ENCODE measurements around the gene TMEM229B. TPM values are rescaled to one million over a fixed set of nuclear protein-coding genes. Genes with fewer than 3 reads are reported as not detected.
A peak's percentile ranks its signal among the peaks of the same experiment; 100 is the strongest.
"Not testable (repeated sequence)": the region's sequence is repeated elsewhere in the genome, so short reads cannot be mapped to it uniquely, and the experiment has no call there.

TMEM229B gene
- total and polyA plus RNA-seq, 4 donors = 0.28 to 4.8 (median 2.3) TPM

- Histone ChIP-seq H3K27me3 (ENCODE audit: control insufficient read depth in 1 of 2, insufficient read depth in 2 of 2, low read length in 1 of 2) (no peaks in the 10 kb centered on the region), H3K4me3 (ENCODE audit: low read length in 2 of 2) (no peak overlapping the region), H3K9me3 (ENCODE audit: control insufficient read depth, low read length) (no peaks in the 10 kb centered on the region), H3K36me3 (ENCODE audit: control insufficient read depth in 1 of 2, insufficient read depth in 2 of 2, low read length in 1 of 2) (no peaks in the 10 kb centered on the region), H3K27ac (ENCODE audit: low read depth in 1 of 2, low read length in 2 of 2) (no peak overlapping the region), H3K4me1 (ENCODE audit: control insufficient read depth in 1 of 2, insufficient read depth in 2 of 2, low read length in 2 of 2) (no peaks in the 10 kb centered on the region)
- ATAC-seq (ENCODE audit: low FRiP score) = no peak
- 6 to 12% methylated on average over 6 of the region's 6 CpGs for WGBS, 2 donors
- intact Hi-C loops (cut with DNase I) = no loop called here
- DNase-seq = peak in 1 of 2 donors; percentile 57
Observed at GRCh38 chr14:67457782-67458181, 30.7 kb downstream of the TMEM229B start.

- ATAC-seq (ENCODE audit: low FRiP score) = no peak
- Histone ChIP-seq H3K36me3 (ENCODE audit: control insufficient read depth in 1 of 2, insufficient read depth in 2 of 2, low read length in 1 of 2) (no peaks in the 10 kb centered on the region), H3K9me3 (ENCODE audit: control insufficient read depth, low read length) (no peaks in the 10 kb centered on the region), H3K27ac (ENCODE audit: low read depth in 1 of 2, low read length in 2 of 2) (no peak overlapping the region), H3K4me1 (ENCODE audit: control insufficient read depth in 1 of 2, insufficient read depth in 2 of 2, low read length in 2 of 2) (no peaks in the 10 kb centered on the region), H3K4me3 (ENCODE audit: low read length in 2 of 2) (no peak overlapping the region), H3K27me3 (ENCODE audit: control insufficient read depth in 1 of 2, insufficient read depth in 2 of 2, low read length in 1 of 2) (no peaks in the 10 kb centered on the region)
- intact Hi-C loops (cut with DNase I) = no loop called here
- WGBS, 2 donors = 86 to 93% methylated on average over 5 of the region's 5 CpGs
- DNase-seq = no peak
Observed at GRCh38 chr14:67456732-67457131, 31.8 kb downstream of the TMEM229B start.

- Histone ChIP-seq H3K4me1 (ENCODE audit: control insufficient read depth in 1 of 2, insufficient read depth in 2 of 2, low read length in 2 of 2) (no peaks in the 10 kb centered on the region), H3K27me3 (ENCODE audit: control insufficient read depth in 1 of 2, insufficient read depth in 2 of 2, low read length in 1 of 2) (no peaks in the 10 kb centered on the region), H3K27ac (ENCODE audit: low read depth in 1 of 2, low read length in 2 of 2) (no peak overlapping the region), H3K4me3 (ENCODE audit: low read length in 2 of 2) (no peak overlapping the region), H3K9me3 (ENCODE audit: control insufficient read depth, low read length) (no peaks in the 10 kb centered on the region), H3K36me3 (ENCODE audit: control insufficient read depth in 1 of 2, insufficient read depth in 2 of 2, low read length in 1 of 2) (no peaks in the 10 kb centered on the region)
- 85% methylated on average over 5 of the region's 5 CpGs for WGBS, 2 donors
- intact Hi-C loops (cut with DNase I) = no loop called here
- no peak for ATAC-seq (ENCODE audit: low FRiP score)
- peak in 1 of 2 donors; percentile 34 for DNase-seq
Observed at GRCh38 chr14:67453575-67454300, 34.8 kb downstream of the TMEM229B start.

- ATAC-seq (ENCODE audit: low FRiP score); H3K36me3 ChIP-seq (ENCODE audit: control insufficient read depth in 1 of 2, insufficient read depth in 2 of 2, low read length in 1 of 2); H3K9me3 ChIP-seq (ENCODE audit: control insufficient read depth, low read length); H3K4me3 ChIP-seq (ENCODE audit: low read length in 2 of 2); DNase-seq; intact Hi-C loops (cut with DNase I); H3K27me3 ChIP-seq (ENCODE audit: control insufficient read depth in 1 of 2, insufficient read depth in 2 of 2, low read length in 1 of 2); H3K27ac ChIP-seq (ENCODE audit: low read depth in 1 of 2, low read length in 2 of 2); H3K4me1 ChIP-seq (ENCODE audit: control insufficient read depth in 1 of 2, insufficient read depth in 2 of 2, low read length in 2 of 2): not testable (repeated sequence)
- 86 to 88% methylated on average over 6 of the region's 6 CpGs for WGBS, 2 donors
Observed at GRCh38 chr14:67451667-67452066, 36.9 kb downstream of the TMEM229B start.

- intact Hi-C loops (cut with DNase I) = no loop called here
- no peak overlapping the region for H3K27ac ChIP-seq (ENCODE audit: low read depth in 1 of 2, low read length in 2 of 2)
- no peaks in the 10 kb centered on the region for H3K4me1 ChIP-seq (ENCODE audit: control insufficient read depth in 1 of 2, insufficient read depth in 2 of 2, low read length in 2 of 2)
- H3K36me3 ChIP-seq (ENCODE audit: control insufficient read depth in 1 of 2, insufficient read depth in 2 of 2, low read length in 1 of 2) = no peaks in the 10 kb centered on the region
- DNase-seq (peak in 1 of 2 donors; percentile 17), ATAC-seq (ENCODE audit: low FRiP score) (no peak)
- no peaks in the 10 kb centered on the region for H3K27me3 ChIP-seq (ENCODE audit: control insufficient read depth in 1 of 2, insufficient read depth in 2 of 2, low read length in 1 of 2)
- H3K4me3 ChIP-seq (ENCODE audit: low read length in 2 of 2) = no peak overlapping the region
- no peaks in the 10 kb centered on the region for H3K9me3 ChIP-seq (ENCODE audit: control insufficient read depth, low read length)
- WGBS, 2 donors = 78 to 88% methylated on average over 2 of the region's 2 CpGs
Observed at GRCh38 chr14:67449096-67449495, 39.4 kb downstream of the TMEM229B start.

- Histone ChIP-seq H3K4me1 (ENCODE audit: control insufficient read depth in 1 of 2, insufficient read depth in 2 of 2, low read length in 2 of 2) (no peaks in the 10 kb centered on the region), H3K4me3 (ENCODE audit: low read length in 2 of 2) (no peak overlapping the region), H3K27ac (ENCODE audit: low read depth in 1 of 2, low read length in 2 of 2) (no peak overlapping the region), H3K9me3 (ENCODE audit: control insufficient read depth, low read length) (no peaks in the 10 kb centered on the region), H3K27me3 (ENCODE audit: control insufficient read depth in 1 of 2, insufficient read depth in 2 of 2, low read length in 1 of 2) (no peaks in the 10 kb centered on the region), H3K36me3 (ENCODE audit: control insufficient read depth in 1 of 2, insufficient read depth in 2 of 2, low read length in 1 of 2) (no peaks in the 10 kb centered on the region)
- whole genome bisulfite sequencing, 2 donors = 88 to 89% methylated on average over 1 of the region's 1 CpG
- intact Hi-C loops (cut with DNase I) = no loop called here
- no peak for ATAC-seq (ENCODE audit: low FRiP score)
- DNase-seq = no peak
Observed at GRCh38 chr14:67447033-67447381, 41.5 kb downstream of the TMEM229B start.

GRCh38 chr14:67446371-67447032 lies 42.0 kb downstream of the TMEM229B start:
- Histone ChIP-seq H3K4me3 (ENCODE audit: low read length in 2 of 2) (no peak overlapping the region), H3K27me3 (ENCODE audit: control insufficient read depth in 1 of 2, insufficient read depth in 2 of 2, low read length in 1 of 2) (no peaks in the 10 kb centered on the region), H3K9me3 (ENCODE audit: control insufficient read depth, low read length) (no peaks in the 10 kb centered on the region), H3K4me1 (ENCODE audit: control insufficient read depth in 1 of 2, insufficient read depth in 2 of 2, low read length in 2 of 2) (no peaks in the 10 kb centered on the region), H3K36me3 (ENCODE audit: control insufficient read depth in 1 of 2, insufficient read depth in 2 of 2, low read length in 1 of 2) (no peaks in the 10 kb centered on the region), H3K27ac (ENCODE audit: low read depth in 1 of 2, low read length in 2 of 2) (no peak overlapping the region)
- DNase-seq (peak in 1 of 2 donors; percentile 42), ATAC-seq (ENCODE audit: low FRiP score) (no peak)
- WGBS, 2 donors = 52 to 53% methylated on average over 8 of the region's 8 CpGs
- intact Hi-C loops (cut with DNase I) = no loop called here

- WGBS, 2 donors = 80 to 81% methylated on average over 3 of the region's 3 CpGs
- H3K4me1 ChIP-seq (ENCODE audit: control insufficient read depth in 1 of 2, insufficient read depth in 2 of 2, low read length in 2 of 2) = no peaks in the 10 kb centered on the region
- ATAC-seq (ENCODE audit: low FRiP score) (no peak), DNase-seq (peak in 1 of 2 donors; percentile 12)
- intact Hi-C loops (cut with DNase I) = no loop called here
- no peaks in the 10 kb centered on the region for H3K27me3 ChIP-seq (ENCODE audit: control insufficient read depth in 1 of 2, insufficient read depth in 2 of 2, low read length in 1 of 2)
- H3K36me3 ChIP-seq (ENCODE audit: control insufficient read depth in 1 of 2, insufficient read depth in 2 of 2, low read length in 1 of 2) = no peaks in the 10 kb centered on the region
- no peak overlapping the region for H3K4me3 ChIP-seq (ENCODE audit: low read length in 2 of 2)
- H3K27ac ChIP-seq (ENCODE audit: low read depth in 1 of 2, low read length in 2 of 2) = no peak overlapping the region
- H3K9me3 ChIP-seq (ENCODE audit: control insufficient read depth, low read length) = no peaks in the 10 kb centered on the region
Observed at GRCh38 chr14:67444395-67444794, 44.1 kb downstream of the TMEM229B start.
